HEK293 (cell line): ENCODE data around the gene MEOX2.

Experiments used
- CTCF ChIA-PET: fragments of 350-600 bp; formaldehyde crosslinking; extraction: SDS; loops from one replicate; lab custom pipeline; 2021; ENCODE audit warnings: antibody characterized with exemption; lab: Yijun Ruan, JAX
- POLR2A ChIA-PET: fragments of 300-600 bp; formaldehyde crosslinking; extraction: SDS; loops from one replicate; lab custom pipeline; 2020; ENCODE audit warnings: antibody characterized with exemption, inconsistent platforms; lab: Yijun Ruan, JAX
- H3K27ac ChIP-seq: fragments of 200-500 bp; sonication (Bioruptor generic); 2 replicates; pipeline ENCODE4 v1.5.1; 2014; ENCODE audit warnings: low read depth, low read length, control low read depth, inconsistent platforms; ENCODE audit errors: extremely low read depth
- H3K36me3 ChIP-seq, 2 experiments: fragments of 200-500 bp in 1 of 2; sonication (Bioruptor generic) in 1 of 2; 1 replicate in 1 of 2; 2 replicates in 1 of 2; pipeline ENCODE4 v1.5.1; 2014 to 2017; ENCODE audit warnings: inconsistent platforms in 2 of 2, low read length in 2 of 2; ENCODE audit not compliant: control insufficient read depth in 2 of 2, insufficient read depth in 1 of 2
- H3K4me1 ChIP-seq: fragments of 200-500 bp; sonication (Bioruptor generic); 2 replicates; pipeline ENCODE4 v1.5.1; 2014; ENCODE audit warnings: mild to moderate bottlenecking, low read length, inconsistent platforms; ENCODE audit not compliant: control insufficient read depth, insufficient read depth
- H3K4me3 ChIP-seq: 2 replicates; pipeline ENCODE4 v1.5.1; 2011; ENCODE audit warnings: low read depth, mild to moderate bottlenecking, control low read depth, low read length, moderate library complexity
- H3K9me3 ChIP-seq: fragments of 200-500 bp; sonication (Bioruptor generic); 2 replicates; pipeline ENCODE4 v1.5.1; 2014; ENCODE audit warnings: low read depth, low read length, inconsistent platforms; ENCODE audit not compliant: control insufficient read depth, insufficient read depth
- BCL6B ChIP-seq: fragments of 450-650 bp; formaldehyde crosslinking; IDR thresholded peaks from 2 replicates; pipeline ENCODE4 v1.5.1; 2017; ENCODE audit warnings: missing biosample characterization, missing genetic modification characterization
- HOXD13 ChIP-seq: sonication (generic); formaldehyde crosslinking; IDR thresholded peaks from 2 replicates; pipeline ENCODE4 v1.8.0; 2022; ENCODE audit warnings: missing genetic modification reagents, borderline replicate concordance
- KLF16 ChIP-seq: fragments of 450-650 bp; formaldehyde crosslinking; IDR thresholded peaks from 2 replicates; pipeline ENCODE4 v1.5.1; 2017; ENCODE audit warnings: missing biosample characterization, missing genetic modification characterization
- MYNN ChIP-seq: fragments of 450-650 bp; formaldehyde crosslinking; IDR thresholded peaks from 2 replicates; pipeline ENCODE4 v1.5.1; 2016; ENCODE audit warnings: missing biosample characterization, missing genetic modification characterization, borderline replicate concordance
- SCRT2 ChIP-seq: fragments of 450-650 bp; formaldehyde crosslinking; IDR thresholded peaks from 2 replicates; pipeline ENCODE4 v1.5.1; 2016; ENCODE audit warnings: missing biosample characterization, missing genetic modification characterization
- ZBTB20 ChIP-seq: fragments of 450-650 bp; formaldehyde crosslinking; IDR thresholded peaks from 2 replicates; pipeline ENCODE4 v1.5.1; 2016; ENCODE audit warnings: missing biosample characterization, missing genetic modification characterization
- ZBTB48 ChIP-seq: fragments of 450-650 bp; formaldehyde crosslinking; IDR thresholded peaks from 2 replicates; pipeline ENCODE4 v1.5.1; 2016; ENCODE audit warnings: missing biosample characterization, missing genetic modification characterization
- ZEB2 ChIP-seq: fragments of 450-650 bp; formaldehyde crosslinking; IDR thresholded peaks from 2 replicates; pipeline ENCODE4 v1.5.1; 2016; ENCODE audit warnings: missing biosample characterization, missing genetic modification characterization
- ZFP37 ChIP-seq: fragments of 450-650 bp; formaldehyde crosslinking; IDR thresholded peaks from 2 replicates; pipeline ENCODE4 v1.5.1; 2016; ENCODE audit warnings: missing biosample characterization, missing genetic modification characterization
- ZNF112 ChIP-seq: fragments of 450-650 bp; formaldehyde crosslinking; IDR thresholded peaks from 2 replicates; pipeline ENCODE4 v1.5.0; 2017; ENCODE audit warnings: missing biosample characterization, missing genetic modification characterization
- ZNF146 ChIP-seq: fragments of 450-650 bp; formaldehyde crosslinking; IDR thresholded peaks from 2 replicates; pipeline ENCODE4 v1.5.1; 2016; ENCODE audit warnings: missing biosample characterization, missing genetic modification characterization
- ZNF16 ChIP-seq: fragments of 450-650 bp; formaldehyde crosslinking; IDR thresholded peaks from 2 replicates; pipeline ENCODE4 v1.5.1; 2016; ENCODE audit warnings: low read depth, missing biosample characterization, missing genetic modification characterization
- ZNF221 ChIP-seq: fragments of 450-650 bp; formaldehyde crosslinking; IDR thresholded peaks from 2 replicates; pipeline ENCODE4 v1.5.1; 2017; ENCODE audit warnings: missing biosample characterization, missing genetic modification characterization, borderline replicate concordance
- ZNF24 ChIP-seq: fragments of 450-650 bp; formaldehyde crosslinking; IDR thresholded peaks from 2 replicates; pipeline ENCODE4 v1.5.1; 2016; ENCODE audit warnings: missing biosample characterization, missing genetic modification characterization
- ZNF248 ChIP-seq: fragments of 450-650 bp; formaldehyde crosslinking; IDR thresholded peaks from 2 replicates; pipeline ENCODE4 v1.5.1; 2017; ENCODE audit warnings: missing biosample characterization, missing genetic modification characterization
- ZNF274 ChIP-seq, 2 experiments: fragments of 200-500 bp in 1 of 2; fragments of 450-650 bp in 1 of 2; sonication (Bioruptor generic) in 1 of 2; formaldehyde crosslinking in 1 of 2; IDR thresholded peaks; 2 replicates each; pipeline versions ENCODE4 v1.5.1 to v1.6.1; 2014 to 2016; ENCODE audit warnings: borderline replicate concordance in 1 of 2, inconsistent platforms in 1 of 2, low read length in 1 of 2, missing biosample characterization in 1 of 2, missing genetic modification characterization in 1 of 2
- ZNF280C ChIP-seq: fragments of 450-650 bp; formaldehyde crosslinking; IDR thresholded peaks from 2 replicates; pipeline ENCODE4 v1.5.1; 2016; ENCODE audit warnings: missing biosample characterization, missing genetic modification characterization
- ZNF280D ChIP-seq: fragments of 450-650 bp; formaldehyde crosslinking; IDR thresholded peaks from 2 replicates; pipeline ENCODE4 v1.5.1; 2016; ENCODE audit warnings: missing biosample characterization, missing genetic modification characterization
- ZNF354C ChIP-seq: fragments of 450-650 bp; formaldehyde crosslinking; IDR thresholded peaks from 2 replicates; pipeline ENCODE4 v1.5.1; 2016; ENCODE audit warnings: missing biosample characterization, missing genetic modification characterization, low read depth, borderline replicate concordance
- ZNF366 ChIP-seq: fragments of 450-650 bp; formaldehyde crosslinking; conservative IDR thresholded peaks from 2 replicates; pipeline ENCODE4 v1.5.1; 2016; ENCODE audit warnings: missing biosample characterization, missing genetic modification characterization
- ZNF433 ChIP-seq: fragments of 450-650 bp; formaldehyde crosslinking; IDR thresholded peaks from 2 replicates; pipeline ENCODE4 v1.5.1; 2016; ENCODE audit warnings: missing biosample characterization, missing genetic modification characterization, low read depth
- ZNF521 ChIP-seq: fragments of 450-650 bp; formaldehyde crosslinking; IDR thresholded peaks from 2 replicates; pipeline ENCODE4 v1.5.1; 2017; ENCODE audit warnings: missing biosample characterization, mild to moderate bottlenecking, missing genetic modification characterization
- ZNF558 ChIP-seq: fragments of 450-650 bp; formaldehyde crosslinking; IDR thresholded peaks from 2 replicates; pipeline ENCODE4 v1.5.1; 2016; ENCODE audit warnings: missing biosample characterization, missing genetic modification characterization
- ZNF621 ChIP-seq: fragments of 450-650 bp; formaldehyde crosslinking; IDR thresholded peaks from 2 replicates; pipeline ENCODE4 v1.5.1; 2017; ENCODE audit warnings: missing biosample characterization, missing genetic modification characterization
- ZNF624 ChIP-seq: fragments of 450-650 bp; formaldehyde crosslinking; IDR thresholded peaks from 2 replicates; pipeline ENCODE4 v1.5.1; 2017; ENCODE audit warnings: missing biosample characterization, missing genetic modification characterization
- ZNF654 ChIP-seq: fragments of 450-650 bp; formaldehyde crosslinking; IDR thresholded peaks from 2 replicates; pipeline ENCODE4 v1.5.1; 2016; ENCODE audit warnings: low read depth, missing biosample characterization, missing genetic modification characterization
- ZNF664 ChIP-seq: fragments of 450-650 bp; formaldehyde crosslinking; IDR thresholded peaks from 2 replicates; pipeline ENCODE4 v1.5.1; 2016; ENCODE audit warnings: missing biosample characterization, missing genetic modification characterization
- ZNF677 ChIP-seq: fragments of 450-650 bp; IDR thresholded peaks from 2 replicates; pipeline ENCODE4 v1.5.0; 2018; ENCODE audit warnings: missing biosample characterization, mild to moderate bottlenecking, missing genetic modification characterization, moderate library complexity
- ZNF776 ChIP-seq: fragments of 450-650 bp; formaldehyde crosslinking; IDR thresholded peaks from 2 replicates; pipeline ENCODE4 v1.5.0; 2017; ENCODE audit warnings: missing biosample characterization, missing genetic modification characterization, borderline replicate concordance
- ZNF791 ChIP-seq: fragments of 450-650 bp; formaldehyde crosslinking; IDR thresholded peaks from 2 replicates; pipeline ENCODE4 v1.5.1; 2016; ENCODE audit warnings: missing biosample characterization, missing genetic modification characterization

Gene MEOX2

GRCh38 chr7:15688911-15689310 lies 2.4 kb upstream of the MEOX2 start:
- Histone ChIP-seq H3K36me3 (no peaks in the 10 kb centered on the region), H3K27ac (no peak overlapping the region), H3K9me3 (no peaks in the 10 kb centered on the region), H3K4me3 (no peak overlapping the region), H3K4me1 (no peaks in the 10 kb centered on the region)
- CTCF ChIA-PET: interaction anchor here (0.6 to 1.9 kb wide), 2 partner anchors 32 to 403 kb away, joined by 3 to 9 read pairs; no protein-coding TSS in a partner anchor
- POLR2A ChIA-PET: no interaction called here
- TF ChIP-seq ZNF112 (no peak), ZFP37 (tag by site-specific recombination) (no peak), ZNF354C (tag by site-specific recombination) (no peak), ZNF776 (tag by site-specific recombination) (no peak), SCRT2 (tag by site-specific recombination) (no peak), ZNF621 (tag by site-specific recombination) (no peak), ZNF221 (tag by site-specific recombination) (no peak), ZEB2 (tag by site-specific recombination) (no peak), ZNF274 (IDR thresholded peaks at IDR 0.05; ENCODE audit: low read length) (no peak), ZNF274 (tag by site-specific recombination; IDR thresholded peaks at IDR 0.05; ENCODE audit: borderline replicate concordance) (no peak), ZNF791 (no peak), ZNF433 (no peak), ZNF654 (no peak)
- TF ChIP-seq, all 188 proteins: peak for 0

- H3K4me1 ChIP-seq: no peaks in the 10 kb centered on the region
- TF ChIP-seq BCL6B: no peak
- TF ChIP-seq ZNF366 (tag by site-specific recombination): no peak
- TF ChIP-seq ZNF146 (tag by site-specific recombination): no peak
- TF ChIP-seq ZNF248 (tag by site-specific recombination): no peak
- TF ChIP-seq HOXD13 (CRISPR knock-in tag): no peak
- no peak for TF ChIP-seq ZNF521 (tag by site-specific recombination)
- no peak for TF ChIP-seq ZNF16
- TF ChIP-seq ZNF677 (tag by site-specific recombination): no peak
- no peak for TF ChIP-seq ZNF624 (tag by site-specific recombination)
- no peak for TF ChIP-seq MYNN
- no peak for TF ChIP-seq ZNF558 (tag by site-specific recombination)
- TF ChIP-seq KLF16 (tag by site-specific recombination): no peak
- TF ChIP-seq ZBTB48 (tag by site-specific recombination): no peak
- no peak for TF ChIP-seq ZNF280D (tag by site-specific recombination)
- no peak for TF ChIP-seq ZNF24 (tag by site-specific recombination)
- TF ChIP-seq ZBTB20 (tag by site-specific recombination): no peak
- no peak for TF ChIP-seq ZNF664
- TF ChIP-seq ZNF280C (tag by site-specific recombination): no peak
- no peak overlapping the region for H3K4me3 ChIP-seq
- no peaks in the 10 kb centered on the region for H3K9me3 ChIP-seq
- POLR2A ChIA-PET: no interaction called here
- no peak overlapping the region for H3K27ac ChIP-seq
- CTCF ChIA-PET: interaction anchor here (0.6 to 1.9 kb wide), 2 partner anchors 33 to 402 kb away, joined by 3 to 9 read pairs; no protein-coding TSS in a partner anchor
- H3K36me3 ChIP-seq: no peaks in the 10 kb centered on the region
These were observed 1.8 kb upstream of the MEOX2 start for GRCh38 chr7:15688279-15688626.
